SW 1271 (cell line): Measurements from ENCODE around the gene SKAP1.
"Not testable (repeated sequence)": the region's sequence is repeated elsewhere in the genome, so short reads cannot be mapped to it uniquely, and the experiment has no call there.

Experiments used
- DNase-seq, 2 experiments: peaks; one replicate each; lab custom pipeline; 2025; lab: John Stamatoyannopoulos, UW

SKAP1 gene

DNA sequence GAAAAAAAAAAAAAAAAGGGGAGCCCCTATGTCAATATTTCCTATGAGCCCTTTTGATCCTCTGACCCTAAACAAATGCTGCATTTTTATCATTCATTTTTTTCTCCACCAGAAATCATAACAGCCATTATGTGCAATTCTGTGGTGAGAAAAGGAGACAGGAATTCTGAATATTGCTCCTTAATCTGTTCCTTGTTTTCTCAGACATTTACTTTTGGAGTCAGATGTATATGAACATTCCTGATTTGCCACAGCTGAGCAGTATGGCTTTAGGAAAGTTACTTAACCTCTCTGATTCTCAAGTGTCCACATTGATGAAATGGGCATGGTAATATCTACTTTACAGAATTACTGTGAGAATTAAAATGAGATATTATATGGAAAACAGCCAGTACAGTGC is 144.4 kb downstream of the SKAP1 start:
- DNase-seq = no peak

DNA sequence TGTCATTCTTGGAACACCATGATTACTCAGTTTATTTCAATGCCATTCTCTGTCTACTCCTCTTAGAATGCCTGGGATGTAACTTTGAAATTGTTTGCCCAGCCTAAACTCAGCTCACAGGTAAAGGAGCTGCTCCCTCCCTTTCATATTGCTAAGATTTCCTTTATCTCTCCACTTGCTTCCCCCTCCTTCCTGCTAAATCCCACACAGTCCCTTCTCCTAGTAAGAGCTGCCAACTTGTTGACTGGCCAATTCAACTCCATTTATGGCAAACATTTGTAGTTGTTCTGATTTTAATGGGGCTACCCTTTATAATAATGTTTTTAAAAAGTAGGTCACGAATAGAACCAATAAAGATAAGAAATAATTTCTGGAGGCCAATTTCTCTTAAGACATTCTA is 146.1 kb downstream of the SKAP1 start:
- DNase-seq = no peak

DNA sequence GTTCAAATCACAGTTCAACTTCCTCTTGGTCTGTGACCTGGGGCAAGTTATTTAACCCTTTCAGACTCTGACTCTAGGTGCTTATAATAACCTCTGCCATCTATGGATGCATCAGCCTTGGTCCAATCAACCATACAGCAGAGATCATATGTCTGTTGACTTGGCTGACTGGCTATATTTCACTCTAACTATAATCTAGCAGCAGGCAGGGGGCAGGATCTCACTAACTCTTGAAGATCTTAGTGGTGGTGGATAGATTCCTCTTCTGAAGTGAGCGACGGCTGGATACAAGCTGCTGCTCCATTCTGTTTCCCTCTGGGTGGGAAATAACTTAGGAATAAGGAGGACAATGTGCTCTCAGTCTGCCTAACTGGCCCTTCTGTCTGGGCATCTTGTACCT is 146.6 kb downstream of the SKAP1 start:
- DNase-seq = no peak

DNA sequence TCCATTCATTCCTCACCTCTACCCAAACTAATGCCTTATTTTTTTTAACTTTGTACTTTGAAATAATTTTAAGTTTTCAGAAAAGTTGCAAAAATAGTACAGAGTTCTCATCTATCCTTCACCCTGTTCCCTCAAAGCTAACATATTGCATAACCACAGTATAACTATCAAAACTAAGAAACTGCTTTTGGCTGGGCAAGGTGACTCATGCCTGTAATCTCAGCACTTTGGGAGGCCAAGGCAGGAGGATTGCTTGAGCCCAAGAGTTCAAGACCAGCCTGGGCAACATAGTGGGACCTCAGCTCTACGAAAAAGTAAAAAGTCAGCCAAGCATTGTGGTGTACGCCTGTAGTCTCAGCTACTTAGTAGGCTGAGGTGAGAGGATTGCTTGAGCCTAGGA is 147.7 kb downstream of the SKAP1 start:
- DNase-seq = no peak

DNA sequence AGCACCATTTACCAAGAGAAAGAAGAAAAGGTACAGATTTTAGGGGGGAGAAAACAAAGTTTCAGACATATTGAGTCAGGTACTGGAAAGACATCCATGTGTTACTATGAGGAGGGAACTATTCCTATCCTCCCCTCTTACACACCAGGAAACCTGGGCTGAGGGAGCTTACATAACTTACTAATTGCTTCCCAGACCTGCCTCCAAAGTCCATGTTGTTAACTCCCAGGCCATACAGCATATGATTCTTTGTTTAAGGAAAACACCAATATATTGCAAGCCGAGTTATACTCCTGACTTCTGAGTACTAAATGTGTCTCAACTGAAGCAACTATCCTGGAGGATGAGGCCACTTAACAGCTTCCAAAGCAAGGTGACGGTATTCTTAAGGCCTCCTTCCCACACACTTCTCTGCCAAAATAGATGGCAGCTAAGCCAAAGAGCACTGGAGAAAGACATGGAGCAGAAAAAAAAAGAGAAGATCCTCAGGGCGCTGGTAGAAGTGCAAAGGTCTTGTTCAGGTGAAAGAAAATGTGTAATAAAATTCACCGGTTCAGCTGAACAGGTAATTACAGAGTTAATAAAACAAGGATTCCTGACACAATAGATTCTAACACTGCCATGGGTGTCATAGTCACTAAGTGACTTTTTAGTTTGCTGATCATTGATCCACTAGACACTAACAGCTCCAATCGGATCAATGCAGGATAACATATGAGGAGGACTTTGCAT is 151.1 kb downstream of the SKAP1 start:
- DNase-seq = no peak

DNA sequence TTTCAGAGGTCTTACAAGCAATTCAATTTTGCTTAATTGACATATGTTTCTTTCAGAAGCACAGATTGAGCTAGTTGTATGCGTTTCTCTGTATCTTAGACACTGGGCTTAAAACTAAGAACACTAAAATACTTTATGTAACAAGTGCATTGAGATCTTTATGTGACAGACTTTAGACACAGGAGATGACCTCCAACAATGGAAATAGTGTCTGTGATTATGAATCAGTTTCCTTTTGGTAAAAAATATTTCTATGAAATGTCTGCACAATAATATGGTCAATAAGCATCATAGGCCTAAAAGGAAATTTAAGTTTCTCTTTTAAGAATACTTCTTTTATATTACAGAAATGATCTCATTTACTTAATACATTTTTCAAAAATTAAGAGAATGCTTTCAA is 153.2 kb downstream of the SKAP1 start:
- DNase-seq = no peak

DNA sequence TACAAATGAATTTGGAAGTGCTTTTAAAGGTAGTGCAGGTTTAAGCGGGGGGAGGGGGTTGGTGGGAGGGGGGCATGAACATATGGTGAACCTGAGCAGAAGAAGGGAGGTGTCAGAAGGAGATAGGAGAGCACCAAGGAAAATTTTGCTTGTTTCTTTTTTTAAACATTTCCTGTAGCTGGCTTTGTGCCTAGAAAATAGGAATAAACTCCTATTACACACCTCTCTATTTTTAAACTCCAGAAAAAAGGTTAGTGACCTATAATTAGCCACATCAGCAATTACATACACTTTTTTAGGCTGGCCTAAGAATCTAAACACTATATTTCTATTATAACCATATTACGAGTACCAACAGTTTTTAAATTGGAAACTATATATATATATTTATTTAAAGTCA is 159.1 kb downstream of the SKAP1 start:
- DNase-seq = no peak

DNA sequence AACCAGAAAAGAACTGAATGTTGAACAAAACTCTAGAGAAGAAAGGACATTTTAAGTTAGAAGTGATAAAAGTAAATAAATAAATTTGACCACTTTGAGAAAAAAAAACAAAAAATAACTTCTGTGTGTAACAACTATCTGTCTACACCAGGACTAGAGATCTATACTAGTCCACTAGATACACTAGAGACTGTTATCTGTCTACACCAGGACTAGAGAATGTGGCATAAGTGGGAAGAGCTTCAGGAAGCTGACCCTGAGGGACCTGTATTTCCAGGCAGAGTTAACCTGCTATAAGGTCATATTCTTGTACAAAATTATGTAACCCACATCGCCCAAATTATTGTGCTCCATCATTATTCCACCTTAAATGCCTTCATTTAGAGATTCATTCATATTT is 160.8 kb downstream of the SKAP1 start:
- no peak for DNase-seq

DNA sequence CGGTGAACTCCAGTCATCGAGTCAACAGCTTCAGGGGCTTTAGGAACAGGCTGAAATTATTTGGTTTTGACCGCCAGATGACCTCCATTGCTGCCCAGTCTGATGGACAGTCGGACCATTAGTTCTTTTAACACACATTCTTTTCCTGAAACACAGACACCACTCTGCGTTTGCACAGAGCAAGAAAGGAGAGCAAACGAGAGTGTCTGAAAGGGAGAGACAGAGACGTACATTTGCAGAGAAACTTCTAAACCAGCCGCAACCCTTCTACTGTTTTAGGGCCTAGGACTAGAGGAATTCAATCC is 166.3 kb downstream of the SKAP1 start:
- DNase-seq = no peak

DNA sequence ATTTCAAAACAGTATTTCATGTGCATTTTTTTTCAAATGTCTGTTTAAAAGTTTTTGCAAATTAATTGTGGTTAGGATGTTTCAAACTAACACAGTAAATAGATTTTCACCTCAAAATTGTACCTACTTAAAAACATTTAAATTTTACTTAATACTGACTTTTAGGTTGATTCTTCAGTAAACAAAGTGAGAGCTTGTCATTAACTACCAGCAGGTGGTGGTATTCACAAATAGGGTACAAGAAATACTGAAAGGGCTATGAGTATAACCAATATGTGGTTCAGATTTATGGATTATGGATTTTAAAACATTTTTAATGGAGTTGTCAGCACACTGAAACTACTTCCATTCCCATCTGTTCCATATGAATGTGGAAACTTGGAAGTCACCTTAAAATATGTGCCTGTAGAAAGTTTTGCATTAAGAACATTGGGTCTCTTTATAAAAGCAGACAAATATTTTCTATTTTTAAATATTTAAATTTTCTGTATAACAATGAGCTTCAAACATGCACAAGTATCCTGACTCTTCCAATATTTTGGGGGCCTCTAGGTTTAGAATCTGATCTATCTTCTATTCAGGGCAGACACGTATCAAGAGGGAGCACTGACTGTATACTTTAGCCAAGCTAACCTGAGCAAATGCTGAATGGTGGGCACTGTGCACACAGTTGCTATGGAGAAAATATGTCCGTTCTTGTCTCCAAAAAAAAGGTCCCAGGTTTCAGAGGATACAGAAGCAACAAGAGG is 166.9 kb downstream of the SKAP1 start:
- peak in 1 of 2 experiments; percentile 45 for DNase-seq

DNA sequence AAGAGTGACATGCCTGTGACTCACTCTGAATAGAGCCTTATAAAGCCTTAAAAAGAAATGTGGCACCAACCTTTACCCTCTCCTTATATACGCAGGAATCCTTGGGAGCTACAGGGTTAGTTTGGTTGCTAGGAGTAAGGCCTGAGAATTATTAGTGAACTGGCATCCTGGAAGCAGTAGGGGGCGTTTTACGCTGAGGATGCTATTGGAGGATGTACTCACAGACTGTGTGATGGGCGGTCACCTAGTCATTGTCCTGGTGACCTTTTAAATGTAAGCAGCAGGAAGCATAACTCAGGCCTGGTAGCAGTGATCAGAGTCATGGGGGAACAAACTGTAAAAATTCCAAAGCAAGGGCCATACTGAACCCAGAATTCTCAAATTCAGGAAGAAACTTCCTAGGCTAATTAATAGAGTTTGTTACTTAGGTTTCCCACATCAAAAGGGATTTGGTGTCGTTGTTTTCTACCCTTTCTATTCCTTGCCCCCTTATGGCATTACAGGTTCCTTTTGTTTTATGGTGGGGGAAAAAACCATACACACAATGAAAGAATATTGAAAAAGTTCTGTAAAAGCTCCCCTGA is 168.6 kb downstream of the SKAP1 start:
- peak in 1 of 2 experiments; percentile 47 for DNase-seq

DNA sequence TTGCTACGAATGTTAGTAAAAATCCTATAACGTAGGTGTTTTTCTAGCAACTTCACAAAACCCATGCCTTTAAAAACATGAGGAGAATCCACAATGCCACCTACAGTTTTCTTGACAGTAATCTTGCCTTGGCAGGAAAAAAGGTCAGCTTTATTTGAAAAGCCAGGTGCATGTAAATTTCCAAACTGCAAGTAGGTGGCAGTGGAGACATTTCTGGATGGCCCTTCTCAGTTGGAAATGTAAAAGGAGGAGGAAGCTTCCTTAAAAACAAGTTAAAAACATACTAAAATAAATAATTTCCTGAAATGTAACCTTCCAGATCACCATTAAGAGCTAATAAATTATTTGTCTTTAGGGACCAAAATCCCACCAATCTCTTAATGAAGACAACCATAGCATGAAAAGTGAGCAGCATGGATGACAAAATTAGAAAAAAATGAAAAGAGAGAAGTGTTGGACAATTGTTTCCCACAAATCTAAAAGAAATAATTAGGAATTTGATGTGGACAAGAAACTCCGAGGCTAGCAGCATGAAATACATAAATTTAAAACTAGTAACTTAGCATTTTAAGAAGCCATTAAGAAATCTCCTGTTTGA is 170.2 kb downstream of the SKAP1 start:
- DNase-seq = peak in 1 of 2 experiments; percentile 47

DNA sequence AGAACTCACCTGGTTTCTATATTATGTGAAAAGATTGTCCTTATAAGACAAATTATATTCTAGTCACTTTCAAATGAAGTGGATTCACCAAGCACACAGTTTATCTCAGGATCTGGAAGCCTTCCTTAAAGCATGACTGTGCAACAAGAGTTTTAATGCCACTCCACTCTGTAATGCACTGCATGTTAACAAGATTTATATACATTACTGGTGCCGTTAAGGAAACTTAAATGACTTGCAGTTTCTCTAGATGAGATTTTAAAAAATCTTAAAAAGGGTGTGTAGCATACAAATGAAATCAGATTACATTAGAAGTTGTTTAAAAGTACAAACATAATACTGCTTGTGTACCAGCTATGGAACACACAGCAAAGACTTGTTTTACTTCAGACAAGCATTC is 171.7 kb downstream of the SKAP1 start:
- DNase-seq = no peak

DNA sequence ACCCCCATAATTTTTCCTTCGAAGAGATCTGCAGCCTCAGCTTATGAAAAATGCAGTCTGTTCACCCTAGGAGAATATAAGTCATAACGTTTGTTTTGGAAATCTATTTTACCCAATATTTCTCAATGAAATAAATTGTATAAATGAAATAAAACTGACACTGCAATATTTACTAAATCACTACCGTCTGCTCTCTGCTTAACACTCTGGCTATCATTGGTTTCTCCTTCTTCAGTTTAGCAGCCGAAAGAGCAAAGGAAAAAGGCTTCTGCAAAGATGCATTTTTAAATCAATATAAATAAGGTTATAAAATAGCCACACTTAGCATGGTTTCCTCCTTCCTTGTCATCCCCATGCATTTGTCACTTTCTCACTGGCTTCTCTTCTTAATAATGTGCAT is 174.3 kb downstream of the SKAP1 start:
- no peak for DNase-seq

DNA sequence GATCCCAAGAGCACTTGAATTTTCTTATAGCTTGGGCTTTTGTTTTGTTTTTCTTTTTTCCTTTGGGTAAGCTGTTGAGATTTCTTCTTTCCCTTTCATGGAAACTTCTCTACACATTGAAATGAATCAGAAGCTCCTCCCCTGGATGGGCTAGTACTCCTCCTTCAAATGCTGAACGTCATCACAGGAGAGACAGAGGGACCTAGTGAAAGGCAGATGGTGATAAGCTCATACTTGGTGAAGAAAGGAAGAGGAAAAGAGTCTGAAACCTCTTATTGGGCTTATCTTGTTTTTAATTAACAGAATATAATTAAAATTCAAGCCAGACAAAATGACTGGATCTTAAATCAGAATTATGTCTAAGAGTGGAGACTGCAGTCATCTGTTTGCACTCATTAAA is 175.1 kb downstream of the SKAP1 start:
- no peak for DNase-seq

DNA sequence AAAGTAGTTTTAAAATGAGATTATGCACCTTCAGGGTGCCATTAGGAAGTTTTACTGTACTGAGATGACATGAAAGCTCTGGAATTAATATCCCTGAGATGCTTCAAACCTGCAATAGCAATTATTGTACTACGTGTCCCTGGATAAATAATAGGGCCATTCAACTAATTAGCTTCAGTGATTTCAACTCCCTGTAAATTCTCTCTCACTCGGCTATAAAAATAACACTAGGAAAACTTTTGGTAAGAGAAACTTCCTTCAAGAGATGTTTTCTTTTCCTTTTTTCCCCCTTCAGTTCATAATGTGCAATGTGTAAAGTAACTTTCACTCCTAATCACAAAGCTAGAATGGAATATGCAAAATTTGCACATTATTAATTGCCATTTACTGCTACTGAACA is 176.0 kb downstream of the SKAP1 start:
- DNase-seq = no peak

DNA sequence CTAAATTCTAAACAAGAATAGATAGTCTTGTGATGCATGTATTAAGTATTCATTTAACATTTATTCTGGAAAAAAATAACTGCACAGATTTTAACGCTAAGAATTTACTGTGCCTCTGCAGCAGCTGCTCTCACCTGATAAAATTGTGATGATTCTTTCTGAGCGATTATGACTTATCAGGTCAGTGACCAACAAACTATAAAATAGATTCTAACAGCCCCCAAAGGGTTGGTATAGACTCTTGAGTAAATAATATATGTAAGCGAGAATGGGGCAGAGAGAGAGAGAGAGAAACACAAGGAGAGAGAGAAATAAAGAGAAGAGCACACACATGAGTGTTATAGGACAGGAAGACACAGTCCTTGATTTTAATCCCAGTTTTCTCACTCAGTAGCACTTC is 178.1 kb downstream of the SKAP1 start:
- no peak for DNase-seq

DNA sequence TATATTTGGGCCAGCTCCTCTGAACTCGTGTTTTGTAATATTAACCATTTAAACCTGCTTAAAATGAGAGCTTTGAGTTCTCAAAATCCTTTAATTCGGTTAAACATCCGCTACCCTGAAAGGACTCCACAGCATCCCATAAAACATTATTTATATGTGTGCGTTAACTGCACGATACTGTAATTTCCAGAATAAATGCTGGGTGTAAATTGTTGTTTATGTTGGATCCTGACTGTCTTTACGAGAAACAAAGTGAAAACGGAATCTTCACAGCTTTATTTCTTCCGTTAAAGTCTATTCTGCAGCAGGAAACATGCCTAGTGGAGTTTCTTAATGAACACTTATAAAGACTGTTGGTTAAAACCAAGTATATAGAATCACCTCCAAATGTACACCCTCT is 179.1 kb downstream of the SKAP1 start:
- no peak for DNase-seq

DNA sequence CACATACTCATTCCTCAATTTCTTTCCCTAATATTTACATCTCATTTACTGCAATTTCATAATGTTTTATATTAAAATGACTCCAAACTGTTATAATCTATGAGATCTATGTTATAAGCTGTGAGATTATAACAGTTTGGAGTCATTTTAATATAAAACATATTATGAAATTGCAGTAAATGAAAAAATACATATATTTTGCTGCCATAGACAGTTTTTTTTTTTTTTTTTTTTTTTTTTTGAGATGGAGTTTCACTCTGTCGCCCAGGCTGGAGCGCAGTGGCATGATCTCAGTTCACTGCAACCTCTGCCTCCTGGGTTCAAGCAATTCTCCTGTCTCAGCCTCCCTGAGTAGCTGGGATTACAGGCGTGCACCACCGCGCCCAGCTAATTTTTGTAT is 180.0 kb downstream of the SKAP1 start:
- not testable (repeated sequence) for DNase-seq

DNA sequence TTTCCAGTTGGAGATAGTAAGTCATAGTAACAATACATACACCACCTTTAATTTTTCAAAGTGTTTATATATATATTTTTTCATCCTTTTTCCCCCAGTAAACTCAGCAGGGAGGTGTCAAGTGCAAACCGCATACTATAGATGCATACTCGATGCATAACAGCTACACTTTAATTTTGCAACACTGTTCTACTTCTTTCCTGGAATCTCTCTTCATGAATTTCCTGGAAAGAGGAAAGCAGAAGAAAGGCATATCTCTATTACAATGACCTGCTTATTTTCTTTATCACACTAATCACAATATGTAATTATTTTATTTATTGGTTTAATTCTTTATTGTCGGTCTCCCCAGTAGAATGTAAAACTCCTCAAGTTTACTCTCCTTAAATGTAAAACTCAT is 182.4 kb downstream of the SKAP1 start:
- DNase-seq = no peak

DNA sequence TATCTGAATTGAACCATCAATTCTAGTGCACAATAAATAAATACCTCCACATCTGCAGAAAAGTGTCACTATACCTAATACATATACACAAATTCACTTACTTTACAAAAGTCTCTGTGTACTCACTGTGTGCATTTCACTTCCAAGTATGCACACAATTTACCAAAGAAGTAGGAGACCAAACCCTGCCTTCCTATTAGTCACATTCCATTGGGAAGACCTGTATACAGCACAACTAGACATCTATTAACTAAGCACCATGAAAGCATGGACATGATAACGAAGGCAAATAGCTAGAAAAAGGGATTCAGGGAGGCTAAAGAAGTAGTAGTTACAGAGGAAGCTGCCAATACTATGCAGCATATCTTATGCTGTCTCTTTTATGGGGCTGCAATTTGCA is 183.0 kb downstream of the SKAP1 start:
- no peak for DNase-seq

DNA sequence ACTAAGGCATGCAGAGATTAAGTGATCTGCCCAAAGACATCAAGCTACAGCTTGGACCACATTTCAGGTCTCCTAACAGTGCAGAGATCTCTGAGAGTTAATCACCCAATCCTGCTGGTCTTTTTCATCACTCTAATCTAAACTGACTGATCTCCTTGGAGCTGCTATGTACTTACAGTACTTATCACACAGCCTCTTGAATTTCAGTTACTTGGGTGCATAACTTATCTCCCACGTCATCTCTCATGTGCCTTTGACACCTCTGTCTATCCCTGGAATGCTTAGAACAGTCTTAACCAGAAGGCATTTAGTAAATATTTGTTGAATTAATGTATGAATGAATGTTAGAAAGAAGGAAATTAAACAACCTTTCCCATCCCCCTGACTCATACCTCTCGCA is 183.4 kb downstream of the SKAP1 start:
- peak in 1 of 2 experiments; percentile 68 for DNase-seq

DNA sequence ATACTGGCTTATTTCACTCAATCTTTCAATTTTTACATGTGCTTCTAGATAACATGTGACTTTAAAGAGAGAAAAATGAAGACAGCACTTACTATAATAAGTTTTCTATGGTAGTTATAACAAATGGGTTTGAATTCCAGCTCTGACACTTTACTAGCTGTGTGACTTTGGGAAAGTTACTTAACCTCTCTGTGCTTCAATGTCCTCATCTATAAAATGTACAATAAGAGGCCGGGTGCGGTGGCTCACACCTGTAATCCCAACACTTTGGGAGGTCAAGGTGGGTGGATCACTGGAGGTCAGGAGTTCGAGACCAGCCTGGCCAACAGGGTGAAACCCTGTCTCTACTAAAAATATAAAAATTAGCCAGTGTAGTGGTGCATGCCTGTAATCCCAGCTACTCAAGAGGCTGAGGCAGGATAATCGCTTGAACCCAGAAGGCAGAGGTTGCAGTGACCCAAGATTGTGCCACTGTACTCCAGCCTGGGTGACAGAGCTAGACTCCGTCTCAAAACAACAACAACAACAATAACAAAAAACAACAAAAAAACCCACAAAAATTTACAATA is 184.5 kb downstream of the SKAP1 start:
- DNase-seq = not testable (repeated sequence)
